GM15510 (cell line): ENCODE measurements around the gene REXO4.

Experiments used
- POLR2A ChIP-seq: IDR thresholded peaks from 3 replicates; pipeline ENCODE4 v1.6.1; 2011; ENCODE audit warnings: borderline replicate concordance; ENCODE audit not compliant: insufficient read length; ENCODE audit errors: extremely low read depth

REXO4 gene

DNA sequence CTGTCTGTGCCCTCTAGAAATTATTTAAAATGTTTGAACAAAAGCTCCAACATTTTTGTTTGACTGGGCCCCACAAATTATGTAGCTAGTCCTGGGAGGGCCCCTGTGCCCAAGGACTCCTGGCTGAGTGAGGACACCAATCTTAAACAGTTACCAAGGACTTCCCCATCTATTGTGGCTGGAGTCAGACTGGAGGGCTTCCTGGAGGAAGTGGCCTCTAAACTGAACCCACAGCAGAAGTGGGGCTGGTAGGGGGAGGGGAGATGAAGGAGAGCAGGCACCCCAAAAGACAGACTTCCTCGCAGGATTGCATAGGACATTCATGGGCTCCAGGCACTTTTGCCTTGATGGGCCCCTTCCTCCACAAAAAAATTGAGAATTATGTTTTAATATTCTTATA is 12.4 kb upstream of the REXO4 start:
- no peak for TF ChIP-seq POLR2A

DNA sequence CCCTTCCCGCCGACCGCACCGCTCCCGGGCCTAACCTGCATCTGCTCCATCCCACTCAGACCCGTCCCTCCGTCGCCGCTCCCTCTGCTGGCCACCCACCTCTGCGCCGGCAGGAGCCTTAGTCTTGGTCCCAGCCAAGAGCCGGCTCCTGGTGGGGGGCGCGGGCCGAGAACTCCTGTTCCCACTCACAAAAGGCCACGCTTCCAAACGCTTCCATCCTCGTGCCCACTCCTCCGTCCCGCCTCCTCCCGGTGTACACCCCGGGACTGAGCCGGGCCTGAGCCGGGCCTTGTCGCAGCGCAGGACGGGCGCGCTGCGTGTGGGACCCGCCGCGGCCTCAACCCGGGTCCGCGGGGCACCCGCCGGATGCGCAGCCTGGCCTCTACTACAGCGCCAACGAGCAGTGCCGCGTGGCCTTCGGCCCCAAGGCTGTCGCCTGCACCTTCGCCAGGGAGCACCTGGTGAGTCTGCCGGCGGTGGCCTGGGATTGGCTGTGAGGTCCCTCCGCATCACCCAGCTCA is 11.9 kb upstream of the REXO4 start:
- TF ChIP-seq POLR2A: no peak

DNA sequence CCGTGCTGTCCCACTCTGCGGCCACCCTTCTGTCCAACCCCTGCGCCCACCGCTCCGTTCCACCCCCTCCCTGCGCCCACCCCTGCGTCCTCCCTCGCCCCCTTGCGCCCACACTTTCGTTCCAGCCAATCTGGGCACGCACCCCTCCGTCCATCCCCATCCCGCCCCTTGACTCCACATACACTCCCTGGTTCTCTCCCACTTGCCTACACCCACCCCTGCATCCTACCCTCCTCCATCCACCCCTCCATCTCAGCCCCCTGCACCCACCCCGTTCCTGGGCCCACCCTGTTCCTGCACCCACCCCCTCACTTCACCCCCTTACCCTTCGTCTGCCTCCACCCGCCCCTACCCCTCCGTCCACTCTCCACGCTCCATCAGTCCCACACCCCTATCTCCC is 11.4 kb upstream of the REXO4 start:
- no peak for TF ChIP-seq POLR2A

DNA sequence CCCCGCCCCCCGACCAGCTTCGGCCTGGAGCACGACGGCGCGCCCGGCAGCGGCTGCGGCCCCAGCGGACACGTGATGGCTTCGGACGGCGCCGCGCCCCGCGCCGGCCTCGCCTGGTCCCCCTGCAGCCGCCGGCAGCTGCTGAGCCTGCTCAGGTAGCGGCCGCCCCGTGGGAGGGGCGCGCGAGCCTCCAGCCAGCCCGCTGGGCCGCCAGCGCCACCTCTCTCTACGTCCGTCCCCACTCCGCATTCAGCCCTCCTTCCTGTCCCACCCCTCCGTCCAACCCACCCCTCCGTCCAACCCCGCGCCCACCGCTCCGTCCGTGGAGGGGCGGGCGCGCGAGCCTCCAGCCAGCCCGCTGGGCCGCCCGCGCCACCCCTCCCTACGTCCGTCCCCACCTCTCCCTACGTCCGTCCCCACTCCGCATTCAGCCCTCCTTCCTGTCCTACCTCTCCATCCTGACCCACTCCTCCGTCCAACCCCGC is 10.8 kb upstream of the REXO4 start:
- TF ChIP-seq POLR2A: no peak

DNA sequence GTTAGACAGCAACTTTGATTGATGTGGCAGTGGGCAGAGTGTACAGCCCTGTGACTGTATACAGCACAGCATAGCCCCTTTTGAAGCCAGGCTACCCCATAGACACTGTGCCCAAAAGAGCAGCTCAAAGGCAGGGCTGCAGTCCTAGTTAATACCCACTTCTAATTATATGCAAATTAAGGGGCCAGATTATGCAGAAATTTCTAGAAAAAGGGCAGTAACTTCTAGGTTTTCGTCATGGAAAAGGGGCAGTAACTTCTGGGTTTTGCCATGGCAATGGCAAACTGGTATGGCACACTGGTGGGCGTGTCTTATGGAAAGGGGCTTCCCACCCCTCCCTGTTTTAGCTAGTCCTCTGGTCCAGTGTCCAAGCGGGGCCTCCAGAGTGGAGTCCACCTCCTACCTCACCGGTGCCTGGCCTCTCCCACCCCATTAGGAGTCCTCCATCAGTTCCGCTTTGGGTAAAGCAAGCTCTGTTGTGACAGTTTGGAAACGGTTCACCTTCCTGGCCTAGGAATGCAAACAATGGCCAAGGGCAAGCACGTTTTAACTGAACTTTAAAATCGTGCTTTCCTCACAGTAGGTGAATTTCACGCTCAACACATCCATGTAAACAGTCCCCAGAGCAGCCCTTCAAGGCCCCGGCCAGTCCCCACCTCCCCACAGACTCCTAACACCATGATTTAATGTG is 10.0 kb upstream of the REXO4 start:
- no peak for TF ChIP-seq POLR2A

DNA sequence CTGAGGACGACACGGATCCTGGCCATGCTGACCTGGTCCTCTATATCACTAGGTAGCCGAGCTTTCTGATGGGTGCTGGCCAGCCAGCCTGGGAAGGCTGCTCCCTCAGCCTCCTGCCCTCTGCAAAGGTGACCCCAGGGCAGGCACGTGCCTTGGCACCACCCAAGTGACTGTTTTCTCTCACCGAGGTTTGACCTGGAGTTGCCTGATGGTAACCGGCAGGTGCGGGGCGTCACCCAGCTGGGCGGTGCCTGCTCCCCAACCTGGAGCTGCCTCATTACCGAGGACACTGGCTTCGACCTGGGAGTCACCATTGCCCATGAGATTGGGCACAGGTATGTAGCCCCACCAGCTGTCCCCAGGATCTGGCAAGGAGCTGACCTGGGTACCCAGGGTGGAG is 8.2 kb upstream of the REXO4 start:
- no peak for TF ChIP-seq POLR2A

DNA sequence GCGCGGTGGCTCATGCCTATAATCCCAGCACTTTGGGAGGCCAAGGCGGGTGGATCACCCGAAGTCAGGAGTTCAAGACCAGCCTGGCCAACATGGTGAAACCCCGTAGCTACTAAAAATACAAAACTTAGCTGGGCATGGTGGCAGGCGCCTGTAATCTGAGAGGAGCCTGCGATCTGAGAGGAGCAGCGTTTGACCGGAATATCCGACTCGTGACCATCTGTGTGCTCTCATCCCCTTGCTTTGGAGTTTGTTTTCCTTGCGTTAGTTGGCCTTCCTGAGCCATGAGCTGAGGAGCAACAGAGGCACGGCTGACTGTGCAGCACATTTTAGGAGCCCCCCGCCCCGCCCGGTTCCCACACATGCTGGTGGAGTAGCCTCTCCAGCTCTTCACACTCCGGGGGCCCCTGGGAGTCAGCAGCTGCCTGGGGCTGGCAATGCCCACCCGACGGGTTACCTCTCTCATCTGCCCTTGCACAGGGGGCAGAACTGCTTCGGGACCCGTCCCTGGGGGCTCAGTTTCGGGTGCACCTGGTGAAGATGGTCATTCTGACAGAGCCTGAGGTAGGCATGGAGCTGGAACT is 7.3 kb upstream of the REXO4 start:
- TF ChIP-seq POLR2A: no peak

DNA sequence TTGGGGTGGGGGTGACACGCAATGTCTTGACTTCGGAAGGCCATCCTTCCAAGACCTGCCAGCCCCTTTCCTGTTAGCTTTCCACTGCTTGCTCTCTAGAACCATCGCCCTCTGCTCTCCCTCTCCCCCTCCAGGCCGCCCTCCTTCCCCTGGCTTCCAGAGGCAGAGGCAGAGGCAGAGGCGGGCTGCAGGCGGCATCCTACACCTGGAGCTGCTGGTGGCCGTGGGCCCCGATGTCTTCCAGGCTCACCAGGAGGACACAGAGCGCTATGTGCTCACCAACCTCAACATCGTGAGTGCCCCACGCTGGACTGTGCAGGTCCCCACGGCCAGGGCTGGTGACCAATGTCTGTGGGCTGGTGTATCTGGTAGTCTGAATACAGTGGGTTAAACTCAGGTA is 6.4 kb upstream of the REXO4 start:
- TF ChIP-seq POLR2A: no peak

DNA sequence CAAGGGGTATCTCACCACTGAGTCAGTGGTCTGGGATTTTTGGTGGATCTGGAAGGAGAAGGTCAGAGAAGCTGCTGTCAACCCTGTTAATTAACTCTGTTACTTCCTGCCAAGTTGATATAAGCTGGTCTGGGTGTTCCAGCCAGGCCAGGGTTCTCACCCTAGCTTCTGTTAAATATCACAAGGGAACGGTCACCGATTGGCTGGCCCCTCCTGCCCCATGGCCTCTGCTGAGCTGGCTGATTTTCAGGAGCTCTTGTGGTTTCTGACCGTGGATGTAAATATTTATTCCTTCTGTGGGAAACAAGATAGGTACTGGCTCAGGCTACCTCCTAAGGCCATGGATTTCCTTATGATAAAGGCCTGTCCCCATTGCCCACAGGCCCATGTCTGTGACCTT is 5.4 kb upstream of the REXO4 start:
- TF ChIP-seq POLR2A: no peak

DNA sequence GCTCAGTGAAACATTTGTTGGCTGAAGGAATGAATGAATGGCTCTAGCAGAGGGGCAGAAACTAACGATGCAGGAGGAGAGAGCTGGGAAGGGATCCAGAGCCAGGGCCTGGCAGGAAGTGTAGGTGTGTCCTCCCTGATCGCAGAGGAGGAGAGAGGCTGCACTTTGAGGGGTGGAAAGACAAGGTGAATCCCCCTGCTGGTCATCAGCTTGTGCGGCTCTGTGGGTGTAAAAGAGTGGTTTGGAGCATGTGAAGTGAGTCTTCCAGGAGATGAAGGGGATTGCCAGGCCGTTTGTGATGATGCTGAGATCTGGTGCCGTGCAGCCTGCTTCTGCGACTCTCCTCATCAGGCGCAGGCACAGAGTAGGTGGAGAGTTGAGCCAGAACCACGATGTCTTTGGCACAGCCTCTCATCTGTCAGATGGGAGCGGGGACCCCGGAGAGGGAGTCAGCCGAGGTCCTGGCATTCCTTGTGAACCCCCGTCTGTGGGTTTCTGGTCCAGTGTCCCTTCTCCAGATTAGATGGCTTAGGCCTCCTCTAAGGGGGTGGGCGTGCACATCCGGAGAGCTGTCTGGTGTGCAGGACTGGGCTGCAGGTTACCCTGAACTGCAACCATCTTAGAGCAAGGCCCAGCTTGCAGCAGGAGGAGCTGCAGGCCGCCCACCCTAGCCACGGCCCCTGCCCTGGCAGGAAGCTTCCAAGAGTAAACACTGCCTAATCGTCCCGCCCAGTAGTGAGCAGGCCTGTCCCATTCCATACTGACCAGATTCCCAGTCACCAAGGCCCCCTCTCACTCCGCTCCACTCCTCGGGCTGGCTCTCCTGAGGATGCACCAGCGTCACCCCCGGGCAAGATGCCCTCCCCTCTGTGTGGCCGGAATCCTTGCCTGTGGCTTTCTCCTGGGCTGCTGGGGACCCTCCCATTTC is 4.1 kb upstream of the REXO4 start, which contains the start of gene ADAMTS13:
ADAMTS13 (plus strand) TSS at position 753 of the 928 bp plus-strand sequence; CDS start at position 830, 77 bp downstream.
- TF ChIP-seq POLR2A: no peak

DNA sequence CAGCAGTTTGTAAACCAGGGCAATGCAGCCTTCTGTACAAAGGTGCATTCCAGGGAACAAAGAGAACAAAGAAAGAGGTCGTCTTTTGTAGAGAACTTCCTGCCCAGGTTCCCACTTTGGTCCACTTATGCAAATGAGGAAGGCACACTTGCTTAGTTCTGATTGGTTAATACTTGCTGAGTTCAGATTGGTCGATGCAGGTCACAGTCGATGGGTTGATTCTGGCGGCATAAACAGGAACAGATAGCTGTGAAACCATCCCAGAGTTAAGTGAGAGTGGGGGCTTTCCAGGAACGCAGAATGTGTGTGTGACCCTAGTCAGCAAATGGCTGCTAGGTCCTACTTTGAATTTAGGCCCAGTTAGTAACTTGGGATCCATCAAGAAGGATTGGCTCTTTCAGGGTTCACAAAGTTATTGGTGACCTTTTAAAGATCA is 2.6 kb upstream of the REXO4 start:
- peak; percentile 32 for TF ChIP-seq POLR2A

DNA sequence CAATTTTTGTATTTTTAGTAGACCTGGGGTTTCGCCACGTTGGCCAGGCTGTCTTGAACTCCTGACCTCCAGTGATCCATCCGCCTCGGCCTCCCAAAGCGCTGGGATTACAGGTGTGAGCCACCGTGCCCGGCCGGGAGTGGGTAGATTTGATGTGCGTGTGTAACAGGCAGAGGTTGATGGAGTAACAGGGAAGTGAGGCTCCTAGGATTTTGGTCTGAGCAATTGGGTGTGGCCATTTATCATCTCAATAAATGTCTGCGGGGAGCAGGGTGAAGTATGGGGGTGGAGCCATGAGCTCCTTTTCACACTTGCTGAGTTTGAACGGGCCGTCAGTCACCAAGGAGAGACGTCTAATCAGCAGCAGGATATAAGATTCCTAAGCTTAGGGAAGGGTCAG is 1.2 kb upstream of the REXO4 start:
- TF ChIP-seq POLR2A: no peak

DNA sequence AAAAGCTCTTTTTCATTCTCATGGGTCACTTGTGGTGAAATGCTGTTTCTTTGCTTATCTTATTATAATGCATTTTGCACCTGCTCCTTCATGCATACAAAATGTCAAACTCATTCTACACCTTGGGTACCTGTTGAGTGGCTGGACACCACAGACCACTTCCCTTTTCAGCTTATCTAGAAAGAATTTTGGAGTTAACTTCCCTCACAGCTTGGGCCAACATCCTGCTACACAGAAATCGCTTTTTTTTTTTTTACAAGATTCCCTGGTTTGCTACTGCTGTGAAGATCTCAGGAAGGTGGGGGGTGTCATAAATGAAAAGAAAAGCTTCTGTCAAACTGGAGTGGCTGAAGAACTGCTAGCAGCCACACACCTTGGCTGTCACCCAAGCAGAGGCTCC is 2.6 kb downstream of the REXO4 start:
- no peak for TF ChIP-seq POLR2A

DNA sequence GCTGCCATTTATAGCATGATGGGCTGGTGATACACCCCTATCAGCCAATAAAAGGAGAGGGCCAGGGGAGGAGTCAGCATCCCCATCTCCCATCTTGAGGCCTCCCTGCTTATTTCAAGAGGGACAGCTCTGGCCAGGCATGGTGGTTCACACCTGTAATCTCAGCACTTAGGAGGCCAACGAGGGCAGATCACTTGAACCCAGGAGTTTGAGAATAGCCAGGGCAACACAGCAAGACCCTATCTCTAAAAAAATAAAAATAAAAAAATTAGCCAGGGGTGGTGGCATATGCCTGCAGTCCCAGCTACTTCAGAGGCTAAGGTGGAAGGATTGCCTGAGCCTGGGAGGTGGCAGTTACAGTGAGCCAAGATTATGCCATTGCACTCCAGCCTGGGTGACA is 9.8 kb downstream of the REXO4 start:
- no peak for TF ChIP-seq POLR2A
